HG03196 (cell line): ENCODE data around the gene CLPX.
A peak's percentile ranks its signal among the peaks of the same experiment; 100 is the strongest.
"Not testable (repeated sequence)": the region's sequence is repeated elsewhere in the genome, so short reads cannot be mapped to it uniquely, and the experiment has no call there.

ENCODE experiments used
- ATAC-seq: cut with Tn5 transposase; IDR thresholded peaks from one replicate; pipeline ENCODE4 v1.9.1; 2021; ENCODE audit not compliant: unreplicated experiment

The CLPX gene

GRCh38 chr15:65184868-65185717, at the start of gene CLPX:
TSS of gene CLPX (minus strand) at chr15:65185342. CDS start at chr15:65185153, 189 bp downstream.
- ATAC-seq = peak; percentile 66

- ATAC-seq = no peak
These were observed 48.6 kb upstream of the CLPX start for GRCh38 chr15:65233696-65234095.

- no peak for ATAC-seq
These were observed 47.4 kb upstream of the CLPX start for GRCh38 chr15:65232520-65232919.

- no peak for ATAC-seq
These were observed 46.2 kb upstream of the CLPX start for GRCh38 chr15:65231306-65231705.

GRCh38 chr15:65226901-65227300, 41.8 kb upstream of the CLPX start:
- not testable (repeated sequence) for ATAC-seq

GRCh38 chr15:65226221-65226620, 41.1 kb upstream of the CLPX start:
- ATAC-seq = no peak

- ATAC-seq = no peak
These were observed 38.9 kb upstream of the CLPX start for GRCh38 chr15:65223996-65224395.

GRCh38 chr15:65222891-65223290, 37.7 kb upstream of the CLPX start:
- ATAC-seq = no peak

GRCh38 chr15:65221697-65222096, 36.6 kb upstream of the CLPX start:
- ATAC-seq = no peak

GRCh38 chr15:65219137-65219536, 34.0 kb upstream of the CLPX start:
- no peak for ATAC-seq

GRCh38 chr15:65217526-65218482, 32.7 kb upstream of the CLPX start:
- no peak for ATAC-seq

GRCh38 chr15:65215496-65215895, 30.4 kb upstream of the CLPX start:
- no peak for ATAC-seq

- no peak for ATAC-seq
These were observed 28.9 kb upstream of the CLPX start for GRCh38 chr15:65214010-65214409.

- no peak for ATAC-seq
These were observed 28.1 kb upstream of the CLPX start for GRCh38 chr15:65213241-65213640.

GRCh38 chr15:65212097-65212496, 27.0 kb upstream of the CLPX start:
- no peak for ATAC-seq

GRCh38 chr15:65211482-65211982, 26.4 kb upstream of the CLPX start:
- ATAC-seq = no peak

GRCh38 chr15:65210770-65211481, 25.8 kb upstream of the CLPX start, which contains the start of gene CILP:
TSS of gene CILP (minus strand) at chr15:65211473. CDS start at chr15:65209755, 1,718 bp downstream.
- no peak for ATAC-seq

- ATAC-seq = no peak
These were observed 24.8 kb upstream of the CLPX start for GRCh38 chr15:65209701-65210643.

GRCh38 chr15:65208647-65209046, 23.5 kb upstream of the CLPX start:
- no peak for ATAC-seq
